Fibroblast of villous mesenchyme (primary cell): ENCODE results near the gene SIM1. TPM values are rescaled to one million over a fixed set of nuclear protein-coding genes. Genes with fewer than 3 reads are reported as not detected.

Experiments
- DNase-seq: peaks from one replicate; pipeline ENCODE4 v3.0.0-alpha.2; 2010; ENCODE audit warnings: low read depth
- H3K4me3 ChIP-seq: 2 replicates; pipeline ENCODE4 v1.5.1; 2011; ENCODE audit warnings: low read depth, mild to moderate bottlenecking, low read length
- total RNA-seq: library from RNA; depleted of rRNA; stranded (reverse); fragments of >200 nt; gene quantifications from 2 replicates; pipeline ENCODE4 v1.2.3, GENCODE V29; 2012
- TF ChIP-seq, protein P1 (sequence below): IDR thresholded peaks from 2 replicates; pipeline ENCODE4 v1.5.1; 2012; ENCODE audit warnings: low read depth, mild to moderate bottlenecking, low read length; ENCODE audit not compliant: insufficient read depth

The SIM1 gene
- total RNA-seq, 1 donor, result not detected

DNA sequence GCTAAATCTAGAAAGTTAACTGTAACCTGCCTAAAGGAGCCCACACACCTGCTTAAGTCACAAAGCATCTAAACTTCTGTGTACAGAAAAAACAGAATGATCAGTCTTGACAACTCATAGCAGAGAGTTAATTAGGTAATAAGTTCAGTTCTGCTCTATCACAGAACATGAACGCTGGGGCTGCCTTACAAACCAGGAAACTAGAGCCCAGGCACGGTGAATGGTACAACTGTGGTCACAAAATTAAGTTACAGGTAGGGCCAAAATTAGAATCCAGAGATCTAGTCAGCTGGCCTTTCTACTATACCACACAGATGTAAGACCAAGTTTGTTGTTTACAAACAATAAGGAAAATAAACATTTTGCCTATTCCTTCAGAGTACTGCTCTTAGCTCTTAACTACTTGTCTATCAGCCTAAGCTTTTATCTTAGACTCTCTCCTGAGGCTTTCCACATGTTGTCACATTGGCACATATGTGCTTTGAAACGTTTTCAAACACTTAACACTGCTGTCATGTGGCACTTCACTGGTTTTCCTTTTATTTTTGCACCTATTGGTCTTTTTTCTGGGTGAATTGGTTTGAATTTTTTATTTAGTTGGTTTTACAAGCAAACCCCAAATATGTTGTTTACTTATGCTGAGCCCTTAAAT is 75.7 kb downstream of the SIM1 start:
- no peak for DNase-seq
- H3K4me3 ChIP-seq, result no peak overlapping the region
- TF ChIP-seq, protein P1, sequence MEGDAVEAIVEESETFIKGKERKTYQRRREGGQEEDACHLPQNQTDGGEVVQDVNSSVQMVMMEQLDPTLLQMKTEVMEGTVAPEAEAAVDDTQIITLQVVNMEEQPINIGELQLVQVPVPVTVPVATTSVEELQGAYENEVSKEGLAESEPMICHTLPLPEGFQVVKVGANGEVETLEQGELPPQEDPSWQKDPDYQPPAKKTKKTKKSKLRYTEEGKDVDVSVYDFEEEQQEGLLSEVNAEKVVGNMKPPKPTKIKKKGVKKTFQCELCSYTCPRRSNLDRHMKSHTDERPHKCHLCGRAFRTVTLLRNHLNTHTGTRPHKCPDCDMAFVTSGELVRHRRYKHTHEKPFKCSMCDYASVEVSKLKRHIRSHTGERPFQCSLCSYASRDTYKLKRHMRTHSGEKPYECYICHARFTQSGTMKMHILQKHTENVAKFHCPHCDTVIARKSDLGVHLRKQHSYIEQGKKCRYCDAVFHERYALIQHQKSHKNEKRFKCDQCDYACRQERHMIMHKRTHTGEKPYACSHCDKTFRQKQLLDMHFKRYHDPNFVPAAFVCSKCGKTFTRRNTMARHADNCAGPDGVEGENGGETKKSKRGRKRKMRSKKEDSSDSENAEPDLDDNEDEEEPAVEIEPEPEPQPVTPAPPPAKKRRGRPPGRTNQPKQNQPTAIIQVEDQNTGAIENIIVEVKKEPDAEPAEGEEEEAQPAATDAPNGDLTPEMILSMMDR, result no peak

DNA sequence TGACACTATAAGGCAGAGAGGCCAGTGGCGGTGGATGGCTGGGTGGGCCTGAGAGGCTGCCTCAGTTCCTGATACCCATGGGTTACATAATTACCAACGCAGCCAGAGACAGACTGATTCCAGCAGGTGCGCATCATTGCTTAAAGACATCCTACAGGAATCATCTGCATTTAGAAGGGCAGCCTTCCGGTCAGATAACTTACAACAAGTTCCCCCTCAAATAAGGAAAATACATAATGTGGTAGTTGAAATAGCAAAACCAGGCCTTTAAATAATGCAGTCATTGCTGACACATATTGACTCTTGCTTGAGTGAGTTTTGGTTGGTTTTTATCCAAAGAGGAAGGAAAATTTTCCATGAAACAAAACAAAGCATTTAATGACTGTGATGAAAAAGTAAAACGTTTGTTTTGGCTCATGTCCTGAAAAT is 81.9 kb downstream of the SIM1 start:
- TF ChIP-seq, protein P1, result no peak
- no peak overlapping the region for H3K4me3 ChIP-seq
- DNase-seq, result no peak

DNA sequence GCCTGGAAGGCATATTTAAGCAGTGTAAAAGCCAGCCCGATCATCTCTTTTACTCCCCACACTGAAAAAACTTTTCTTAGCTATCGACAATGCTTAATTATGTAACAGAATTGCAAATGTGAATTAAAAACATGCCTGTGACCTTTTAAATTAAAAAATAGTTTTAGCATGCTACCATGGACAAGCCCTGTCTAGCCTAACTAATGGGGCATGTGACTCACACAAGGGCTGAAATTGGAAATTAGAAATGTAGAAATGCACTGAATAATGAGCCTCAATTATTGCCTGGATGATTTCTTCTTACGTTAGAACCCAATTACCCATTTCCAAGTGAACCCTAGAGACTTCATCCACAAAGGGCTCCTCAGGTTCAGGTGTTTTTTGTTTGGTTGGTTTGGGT is 82.7 kb downstream of the SIM1 start:
- DNase-seq, result no peak
- TF ChIP-seq, protein P1, result no peak
- H3K4me3 ChIP-seq, result no peak overlapping the region

DNA sequence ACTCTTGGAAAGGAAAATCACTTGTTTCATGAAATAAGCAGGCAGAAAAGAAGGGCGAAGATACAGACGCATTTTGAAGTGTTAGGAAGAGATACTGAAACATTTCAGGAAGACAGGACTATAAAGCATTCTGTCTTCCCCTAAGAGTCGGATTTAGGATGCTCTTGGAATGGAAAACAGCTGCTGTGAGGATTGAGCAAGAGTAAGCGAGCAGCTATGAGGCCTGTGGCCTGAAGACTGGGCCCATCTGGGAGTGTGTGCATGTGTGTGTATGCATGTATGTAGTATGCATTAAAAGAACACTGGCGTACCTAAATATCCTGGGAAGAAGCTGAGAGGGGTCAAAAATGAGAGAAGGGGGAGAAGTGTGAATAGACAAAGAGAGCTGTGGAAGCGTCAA is 83.6 kb downstream of the SIM1 start:
- TF ChIP-seq, protein P1, result no peak
- DNase-seq, result peak; percentile 66
- no peak overlapping the region for H3K4me3 ChIP-seq

DNA sequence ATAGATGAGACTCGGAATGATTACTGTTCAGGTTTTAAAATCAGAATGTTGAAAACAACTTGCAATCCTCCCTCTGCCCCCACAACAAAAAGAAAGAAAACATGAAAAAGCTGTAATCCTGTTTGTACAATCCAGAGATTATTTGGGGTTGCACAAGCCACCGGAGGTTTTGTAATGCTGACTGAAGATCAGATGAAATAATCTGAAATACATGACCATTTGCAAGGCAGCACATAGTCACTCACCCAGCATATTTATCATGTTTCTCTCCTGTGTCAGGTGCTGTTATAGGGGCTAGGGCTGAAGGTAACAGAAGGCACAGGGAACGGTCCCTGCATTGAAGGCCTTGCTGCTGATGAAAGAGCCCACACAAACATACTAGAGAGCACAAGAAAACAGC is 85.3 kb downstream of the SIM1 start:
- DNase-seq, result peak; percentile 34
- H3K4me3 ChIP-seq, result no peak overlapping the region
- TF ChIP-seq, protein P1, result no peak

DNA sequence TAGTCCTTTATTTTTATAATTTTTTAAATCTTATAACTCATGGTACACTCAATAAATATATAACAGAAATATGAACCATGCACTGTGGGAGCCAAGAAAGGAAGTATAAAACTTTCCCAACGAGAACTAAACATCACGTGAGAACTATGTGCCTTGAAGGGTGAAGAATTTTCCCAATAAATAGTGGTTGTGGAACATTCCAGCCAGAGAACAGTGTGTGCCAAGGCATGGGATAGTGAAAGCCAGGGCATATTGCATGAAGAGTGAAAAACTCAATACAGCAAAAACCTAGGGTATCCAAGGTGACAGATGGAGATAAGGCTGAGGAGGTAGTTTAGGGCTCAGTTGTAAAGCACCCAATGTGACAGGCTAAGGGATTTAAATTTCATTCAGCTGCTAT is 86.1 kb downstream of the SIM1 start:
- TF ChIP-seq, protein P1, result no peak

DNA sequence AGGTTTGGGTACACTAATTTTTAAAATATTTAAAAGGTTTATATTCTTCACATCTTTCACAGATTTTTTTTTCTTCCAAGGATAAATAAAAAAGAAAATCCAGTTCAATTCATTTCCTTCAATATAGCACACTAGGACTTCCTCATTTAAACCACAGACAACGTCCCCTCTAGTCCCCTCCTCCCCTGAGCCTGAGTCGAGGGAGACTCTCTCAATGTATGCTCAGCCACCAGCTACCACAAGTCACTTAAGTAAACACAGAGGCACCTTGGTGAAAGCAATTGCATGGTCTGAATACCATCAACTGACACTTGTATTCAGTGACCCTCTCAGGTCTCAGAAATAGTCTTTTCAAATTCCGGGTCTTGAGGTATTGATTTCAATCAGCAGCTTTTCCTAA is 88.6 kb downstream of the SIM1 start:
- DNase-seq, result no peak
- TF ChIP-seq, protein P1, result no peak
- H3K4me3 ChIP-seq, result no peak overlapping the region

More for the DNA sequence above, 86.1 kb downstream of the SIM1 start:
- peak; percentile 48 for DNase-seq
- H3K4me3 ChIP-seq, result no peak overlapping the region
